Spinal cord (tissue), 10 donors: Measurements from ENCODE around the gene FAM117B. TPM values are rescaled to one million over a fixed set of nuclear protein-coding genes. Genes with fewer than 3 reads are reported as not detected.

Source experiments
- DNase-seq, 6 donors: peaks; one replicate each; pipeline versions ENCODE4 v3.0.0 to v3.0.0-alpha.2; 2013 to 2015; ENCODE audit warnings: low spot score in 6 of 6, low read depth in 4 of 6
- H3K27ac ChIP-seq: one replicate; pipeline ENCODE4 v1.5.1; 2013; ENCODE audit warnings: low read depth, low read length, control low read depth
- H3K27me3 ChIP-seq: one replicate; pipeline ENCODE4 v1.6.1; 2013; ENCODE audit warnings: low read length; ENCODE audit not compliant: control insufficient read depth, insufficient read depth
- H3K36me3 ChIP-seq: one replicate; pipeline ENCODE4 v1.6.1; 2013; ENCODE audit warnings: low read length; ENCODE audit not compliant: control insufficient read depth, insufficient read depth
- H3K4me1 ChIP-seq: one replicate; pipeline ENCODE4 v1.6.1; 2013; ENCODE audit warnings: low read length; ENCODE audit not compliant: control insufficient read depth, insufficient read depth
- H3K4me3 ChIP-seq: one replicate; pipeline ENCODE4 v1.5.1; 2013; ENCODE audit warnings: low read depth, low read length, control low read depth
- H3K9me3 ChIP-seq: one replicate; pipeline ENCODE4 v1.6.1; 2013; ENCODE audit warnings: low read length; ENCODE audit not compliant: control insufficient read depth, insufficient read depth
- WGBS: methylation state at CpG from one replicate; pipeline ENCODE4 v1.1.5; 2013; ENCODE audit warnings: missing lambda C conversion rate; ENCODE audit not compliant: insufficient coverage; 5-methylcytosine and 5-hydroxymethylcytosine counted together
- polyA plus RNA-seq, 2 donors: library from polyadenylated mRNA; unstranded; fragments of 120-200 nt; gene quantifications; one replicate each; pipeline ENCODE4 v1.2.1, GENCODE V29; 2013; ENCODE audit not compliant: insufficient read length in 2 of 2
- total RNA-seq, 2 donors: library from RNA; depleted of rRNA in 1 of 2; stranded (reverse); fragments of 120-200 nt in 1 of 2; fragments of >200 nt in 1 of 2; gene quantifications; one replicate each; pipeline versions ENCODE4 v1.2.3 to v1.2.4, GENCODE V29; 2013 to 2014
- donor health status: healthy.

Gene FAM117B
- total and polyA plus RNA-seq, 4 donors = 11.3 to 28.4 (median 23.3) TPM

- WGBS = no CpG with 5 or more reads among the region's 2 CpGs
- no peak overlapping the region for H3K4me3 ChIP-seq
- no peaks in the 10 kb centered on the region for H3K9me3 ChIP-seq
- H3K36me3 ChIP-seq = no peaks in the 10 kb centered on the region
- no peaks in the 10 kb centered on the region for H3K4me1 ChIP-seq
- DNase-seq = no peak
- no peaks in the 10 kb centered on the region for H3K27me3 ChIP-seq
- no peak overlapping the region for H3K27ac ChIP-seq
Measured at GRCh38 chr2:202608142-202608852, 26.5 kb upstream of the FAM117B start.

GRCh38 chr2:202609381-202610145 is 25.2 kb upstream of the FAM117B start:
- no peaks in the 10 kb centered on the region for H3K36me3 ChIP-seq
- peak in 1 of 6 donors; percentile 16 for DNase-seq
- H3K4me1 ChIP-seq = no peaks in the 10 kb centered on the region
- H3K27me3 ChIP-seq = no peaks in the 10 kb centered on the region
- H3K4me3 ChIP-seq = no peak overlapping the region
- no peaks in the 10 kb centered on the region for H3K9me3 ChIP-seq
- peak overlapping the region; percentile 25 for H3K27ac ChIP-seq
- 17% methylated on average over 1 of the region's 3 CpGs for WGBS

- no peak overlapping the region for H3K27ac ChIP-seq
- DNase-seq = peak in 1 of 6 donors; percentile 27
- WGBS = 100% methylated on average over 3 of the region's 5 CpGs
- H3K9me3 ChIP-seq = no peaks in the 10 kb centered on the region
- H3K4me1 ChIP-seq = no peaks in the 10 kb centered on the region
- no peaks in the 10 kb centered on the region for H3K36me3 ChIP-seq
- H3K27me3 ChIP-seq = no peaks in the 10 kb centered on the region
- no peak overlapping the region for H3K4me3 ChIP-seq
Measured at GRCh38 chr2:202610380-202610779, 24.4 kb upstream of the FAM117B start.

GRCh38 chr2:202612145-202612544 is 22.6 kb upstream of the FAM117B start:
- H3K4me1 ChIP-seq = no peaks in the 10 kb centered on the region
- no peak overlapping the region for H3K4me3 ChIP-seq
- H3K36me3 ChIP-seq = no peaks in the 10 kb centered on the region
- no peak overlapping the region for H3K27ac ChIP-seq
- 89% methylated on average over 1 of the region's 1 CpG for WGBS
- no peaks in the 10 kb centered on the region for H3K9me3 ChIP-seq
- no peak for DNase-seq
- no peaks in the 10 kb centered on the region for H3K27me3 ChIP-seq

- no peak for DNase-seq
- WGBS = 100% methylated on average over 1 of the region's 4 CpGs
- Histone ChIP-seq H3K27me3 (no peaks in the 10 kb centered on the region), H3K27ac (no peak overlapping the region), H3K36me3 (no peaks in the 10 kb centered on the region), H3K4me1 (no peaks in the 10 kb centered on the region), H3K4me3 (no peak overlapping the region), H3K9me3 (no peaks in the 10 kb centered on the region)
Measured at GRCh38 chr2:202613479-202613878, 21.3 kb upstream of the FAM117B start.

DNA sequence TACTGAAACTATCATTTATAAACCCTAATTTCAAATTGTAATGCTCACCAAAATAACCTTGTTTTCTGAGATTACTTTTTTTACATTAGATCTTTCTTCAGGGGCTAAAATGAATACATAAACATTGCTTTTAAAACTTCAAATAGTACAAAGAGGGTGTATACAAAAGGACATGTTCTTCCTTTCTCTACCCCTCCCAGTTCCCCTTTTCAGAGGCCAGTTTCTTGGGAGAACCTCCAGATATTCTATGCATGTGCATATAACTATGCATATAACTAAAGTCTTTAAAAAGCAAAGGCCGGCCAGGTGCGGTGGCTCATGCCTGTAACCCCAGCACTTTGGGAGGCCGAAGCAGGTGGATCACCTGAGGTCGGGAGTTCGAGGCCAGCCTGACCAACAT is 10.6 kb upstream of the FAM117B start:
- no peak overlapping the region for H3K27ac ChIP-seq
- H3K9me3 ChIP-seq = no peaks in the 10 kb centered on the region
- H3K27me3 ChIP-seq = no peaks in the 10 kb centered on the region
- no peak for DNase-seq
- H3K4me1 ChIP-seq = no peaks in the 10 kb centered on the region
- WGBS = no CpG with 5 or more reads among the region's 5 CpGs
- no peaks in the 10 kb centered on the region for H3K36me3 ChIP-seq
- H3K4me3 ChIP-seq = no peak overlapping the region

DNA sequence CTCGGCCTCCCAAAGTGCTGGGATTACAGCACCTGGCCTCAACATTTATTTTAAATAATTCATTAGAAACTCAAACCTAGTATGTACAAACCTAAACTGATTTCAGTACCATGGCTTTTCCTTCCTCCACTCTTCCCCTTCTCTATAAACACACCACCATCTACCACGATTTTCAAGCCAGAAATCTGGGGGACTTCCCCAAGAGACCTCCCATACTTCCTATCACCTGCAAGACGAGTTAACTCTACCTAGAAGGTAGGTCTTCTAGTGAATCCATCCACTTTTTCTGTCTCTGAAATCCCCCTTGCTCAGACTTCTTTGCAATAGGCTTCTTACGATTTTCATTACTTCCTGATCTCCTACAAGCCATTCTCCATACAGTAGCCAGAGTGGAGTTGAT is 7.7 kb upstream of the FAM117B start:
- Histone ChIP-seq H3K4me3 (no peak overlapping the region), H3K4me1 (no peaks in the 10 kb centered on the region), H3K27me3 (no peaks in the 10 kb centered on the region), H3K9me3 (no peaks in the 10 kb centered on the region), H3K36me3 (no peaks in the 10 kb centered on the region), H3K27ac (no peak overlapping the region)
- DNase-seq = no peak
- WGBS = 75% methylated on average over 4 of the region's 4 CpGs

DNA sequence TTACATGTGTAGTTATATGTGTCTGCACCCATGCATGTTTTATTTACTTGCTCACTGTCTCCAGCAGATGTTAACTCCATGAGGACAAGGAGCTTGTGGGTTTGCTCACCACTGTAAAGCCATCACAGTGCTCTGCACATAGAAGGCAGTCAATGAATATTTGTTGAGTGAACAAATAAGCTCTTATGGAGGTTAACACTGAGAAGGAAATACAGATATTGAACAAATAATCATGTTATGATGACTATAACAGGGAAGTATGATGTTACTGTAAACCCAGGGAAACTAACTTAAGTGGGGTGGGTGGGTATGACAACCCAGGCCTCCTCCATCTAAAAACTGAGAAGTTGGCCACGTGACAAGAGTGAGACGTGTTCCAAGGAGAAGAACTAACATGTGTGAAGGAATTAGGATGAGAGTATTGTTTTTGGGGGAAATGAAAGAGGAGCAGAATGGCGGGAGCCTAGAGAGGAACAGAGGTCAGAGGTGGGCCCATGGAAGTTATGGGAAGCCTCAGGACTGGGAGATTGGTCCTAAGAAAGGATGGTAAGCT is 6.0 kb upstream of the FAM117B start:
- DNase-seq = no peak
- Histone ChIP-seq H3K36me3 (no peaks in the 10 kb centered on the region), H3K27me3 (no peaks in the 10 kb centered on the region), H3K27ac (no peak overlapping the region), H3K4me1 (no peaks in the 10 kb centered on the region), H3K4me3 (no peak overlapping the region), H3K9me3 (no peaks in the 10 kb centered on the region)
- 75% methylated on average over 3 of the region's 3 CpGs for WGBS

DNA sequence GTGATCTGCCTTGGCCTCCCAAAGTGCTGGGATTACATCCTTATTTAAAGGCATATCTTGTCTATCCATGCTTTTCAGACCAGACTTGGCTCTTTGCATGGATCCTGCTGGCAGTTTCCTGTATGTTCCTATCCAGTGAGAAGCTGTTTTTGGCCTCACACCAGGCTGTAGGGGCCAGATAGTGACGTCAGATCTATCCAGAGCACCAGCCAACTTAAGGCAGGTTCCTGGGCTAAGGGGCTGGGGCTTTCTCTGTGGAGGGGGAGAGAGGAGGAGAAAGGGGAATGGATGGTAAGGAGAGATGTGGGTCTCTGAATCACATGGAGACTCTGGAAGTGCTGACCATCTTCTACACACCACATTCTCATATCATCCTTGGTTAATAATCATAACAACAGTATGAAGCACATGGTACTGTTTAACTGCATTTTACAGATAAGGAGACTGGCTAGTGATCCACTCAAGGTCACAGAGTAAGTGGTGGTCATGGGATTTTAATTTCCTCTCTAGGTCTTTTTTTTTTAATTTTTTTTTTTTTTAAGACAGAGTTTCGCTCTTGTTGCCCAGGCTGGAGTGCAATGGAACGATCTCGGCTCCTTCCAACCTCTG is 2.0 kb upstream of the FAM117B start:
- Histone ChIP-seq H3K4me1 (peaks cover 1% of the 10 kb centered on the region), H3K4me3 (no peak overlapping the region), H3K36me3 (no peaks in the 10 kb centered on the region), H3K9me3 (no peaks in the 10 kb centered on the region), H3K27ac (no peak overlapping the region), H3K27me3 (no peaks in the 10 kb centered on the region)
- 100% methylated on average over 3 of the region's 4 CpGs for WGBS
- peak in 1 of 6 donors; percentile 80 for DNase-seq
